H54 (cell line): ENCODE results near the gene UVSSA.

Experiments used
- DNase-seq: peaks from one replicate; pipeline ENCODE4 v3.0.0; 2011; ENCODE audit warnings: low spot score, mixed read lengths; ENCODE audit not compliant: insufficient read length
- FAIRE-seq: peaks from 3 replicates; lab custom pipeline; 2011; peaks lifted over from hg19 to GRCh38; lab: Jason Lieb, UNC
- POLR2A ChIP-seq: IDR thresholded peaks from 2 replicates; pipeline ENCODE4 v1.6.1; 2011; ENCODE audit warnings: low read depth, mild to moderate bottlenecking, low read length

The UVSSA gene

GRCh38 chr4:1396806-1397455 is 49.9 kb downstream of the UVSSA start:
- DNase-seq (no peak), FAIRE-seq (no peak)
- TF ChIP-seq POLR2A, result no peak

DNA sequence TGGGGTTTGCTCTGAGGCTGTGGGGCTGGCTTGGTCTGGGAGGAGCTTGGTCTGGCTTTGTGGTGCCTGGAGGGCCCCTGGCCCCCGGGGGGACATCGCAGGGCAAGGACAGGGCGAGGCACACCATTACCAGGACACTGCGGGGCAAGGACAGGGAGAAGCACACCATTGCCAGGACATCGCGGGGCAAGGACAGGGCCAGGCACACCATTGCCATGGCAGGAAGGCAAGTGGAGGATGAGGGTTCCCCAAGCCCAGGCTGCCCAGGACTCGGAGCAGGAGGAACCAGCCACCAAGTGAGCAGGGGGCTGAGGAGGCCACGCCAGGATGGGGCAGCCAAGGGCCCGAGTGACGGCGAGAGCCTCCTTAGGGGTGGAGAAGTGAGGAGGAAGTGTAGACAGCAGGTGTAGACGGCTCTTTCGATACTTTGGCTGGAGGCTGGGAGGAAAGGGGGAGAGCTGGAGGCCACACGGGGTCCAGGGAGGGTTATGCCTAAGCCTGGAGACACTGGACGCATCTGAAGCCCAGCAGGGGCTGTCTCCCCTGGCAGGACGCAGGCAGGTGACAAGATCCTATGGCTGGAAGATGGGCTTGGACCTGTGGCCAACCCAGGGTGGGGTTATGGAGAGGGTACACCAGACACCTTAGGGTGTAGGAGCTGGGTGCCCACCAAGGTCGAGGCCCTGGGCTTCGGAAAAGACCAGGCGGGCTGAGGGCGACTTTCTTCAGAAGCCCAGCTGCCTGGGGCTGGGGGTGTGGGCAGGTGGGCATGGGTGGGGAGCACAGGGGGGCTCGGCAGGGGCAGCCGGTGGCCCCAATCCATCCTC is 51.9 kb downstream of the UVSSA start:
- TF ChIP-seq POLR2A, result no peak
- DNase-seq (no peak), FAIRE-seq (no peak)

DNA sequence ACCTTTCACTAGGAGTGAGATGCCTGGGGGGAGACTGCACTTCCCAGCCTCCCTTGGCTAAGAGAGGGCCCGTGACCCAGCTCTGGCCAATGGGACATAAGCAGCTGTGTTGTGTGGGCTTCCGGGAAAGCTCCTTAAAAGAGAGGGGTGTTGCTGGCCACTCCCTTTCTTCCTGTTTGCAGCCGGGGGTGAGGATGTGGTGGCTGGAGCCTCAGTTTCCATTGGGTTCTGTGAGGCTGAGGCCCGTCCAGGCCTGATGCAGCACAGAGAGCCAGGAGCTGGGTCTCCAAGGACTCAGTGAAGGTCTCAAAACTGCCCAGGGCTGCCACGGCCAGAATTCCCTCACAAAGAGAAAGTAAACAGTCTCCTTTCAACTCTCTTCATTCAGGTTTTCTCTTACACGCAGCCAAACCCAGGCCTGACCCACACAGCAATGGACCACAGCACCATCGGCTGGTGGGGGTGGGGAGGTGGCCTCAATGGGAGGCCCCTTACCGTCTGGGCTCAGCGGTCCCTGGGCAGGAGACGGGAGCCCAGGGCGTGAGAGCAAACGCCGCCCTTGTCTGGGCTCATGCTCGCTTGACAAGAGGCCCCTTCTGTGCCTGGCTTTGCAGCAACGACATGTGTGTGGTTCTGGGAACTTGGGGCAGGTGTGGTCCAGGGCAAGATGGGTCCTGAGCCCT is 52.6 kb downstream of the UVSSA start:
- DNase-seq, result no peak
- no peak for FAIRE-seq
- TF ChIP-seq POLR2A, result no peak

DNA sequence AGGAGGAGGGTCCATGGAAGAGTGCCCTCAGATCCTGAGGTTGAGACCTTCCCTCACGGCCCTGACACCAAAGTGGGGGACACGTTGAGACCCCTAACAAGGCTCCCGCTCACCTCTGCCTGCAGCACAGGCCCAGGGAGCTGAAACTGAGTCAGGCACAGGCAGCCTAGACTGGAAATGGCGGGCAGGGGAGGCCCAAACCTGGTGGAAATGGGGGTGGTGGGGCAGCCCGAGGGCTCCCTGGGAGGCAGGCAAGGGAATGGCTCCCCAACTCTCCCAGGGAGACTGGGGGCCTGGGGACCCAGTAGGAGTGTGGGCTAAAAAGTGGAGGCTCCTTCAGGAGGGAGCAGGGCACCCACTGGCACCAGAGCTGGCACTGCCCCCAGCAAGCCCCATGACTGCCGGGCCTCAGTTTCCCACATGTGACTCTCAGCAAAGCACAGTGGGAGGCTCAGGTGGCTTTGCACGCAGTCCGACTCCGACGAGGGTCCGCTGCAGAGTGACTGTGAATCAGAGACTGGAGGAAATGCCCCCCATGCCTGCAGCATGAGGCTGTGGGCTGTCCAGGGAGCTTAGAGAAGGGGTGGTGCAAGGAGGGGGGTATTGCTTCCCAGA is 53.3 kb downstream of the UVSSA start:
- FAIRE-seq (no peak), DNase-seq (no peak)
- TF ChIP-seq POLR2A, result no peak

- no peak for DNase-seq
- no peak for FAIRE-seq
- TF ChIP-seq POLR2A, result no peak
Observed at GRCh38 chr4:1400831-1401408, 53.9 kb downstream of the UVSSA start.

DNA sequence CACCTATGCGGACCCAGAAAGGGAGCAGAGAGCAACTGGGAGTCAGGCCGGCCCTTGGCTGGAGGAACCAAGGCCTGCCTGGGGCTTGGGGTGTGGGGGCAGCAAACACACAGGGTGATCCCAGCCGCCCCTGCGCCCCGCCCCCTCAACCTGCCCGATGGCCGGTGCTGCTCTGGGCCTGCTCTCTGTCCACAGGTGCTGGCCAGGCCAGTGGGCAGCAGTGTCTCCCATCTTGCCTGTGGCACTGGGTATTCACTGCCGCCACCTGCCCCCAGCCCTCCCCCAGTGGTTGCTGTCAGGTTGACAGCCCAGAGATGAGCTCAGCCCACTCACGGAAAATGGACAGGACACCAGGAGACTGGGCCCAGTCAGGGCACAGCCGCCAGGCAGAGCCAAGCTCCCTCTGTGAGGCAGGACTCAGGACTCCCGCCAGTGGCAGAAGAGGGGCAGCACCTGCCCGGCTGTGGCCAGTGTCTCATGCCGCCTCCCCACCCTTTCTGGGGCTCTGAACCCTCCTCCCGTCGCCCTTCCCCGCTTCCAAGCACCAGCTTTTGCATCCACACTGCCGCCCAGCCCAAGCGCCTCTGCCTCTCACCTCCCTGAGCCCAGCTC is 54.5 kb downstream of the UVSSA start:
- DNase-seq, result no peak
- no peak for TF ChIP-seq POLR2A
- no peak for FAIRE-seq

- DNase-seq (no peak), FAIRE-seq (no peak)
- no peak for TF ChIP-seq POLR2A
Observed at GRCh38 chr4:1402021-1402515, 55.1 kb downstream of the UVSSA start.

- TF ChIP-seq POLR2A, result no peak
Observed at GRCh38 chr4:1402516-1403091, 55.6 kb downstream of the UVSSA start.

GRCh38 chr4:1403177-1403583 is 56.2 kb downstream of the UVSSA start:
- FAIRE-seq (no peak), DNase-seq (no peak)

More at GRCh38 chr4:1402516-1403091, 55.6 kb downstream of the UVSSA start:
- FAIRE-seq (no peak), DNase-seq (no peak)

GRCh38 chr4:1403591-1404572 is 56.9 kb downstream of the UVSSA start:
- FAIRE-seq, result no peak
- no peak for TF ChIP-seq POLR2A
- no peak for DNase-seq

More at GRCh38 chr4:1403177-1403583, 56.2 kb downstream of the UVSSA start:
- no peak for TF ChIP-seq POLR2A

GRCh38 chr4:1404573-1405253 is 57.7 kb downstream of the UVSSA start:
- no peak for FAIRE-seq
- DNase-seq, result no peak
- no peak for TF ChIP-seq POLR2A
